ENCODE measurements around the gene PLEKHG1. TPM values are rescaled to one million over a fixed set of nuclear protein-coding genes. Genes with fewer than 3 reads are reported as not detected.

The PLEKHG1 gene
- total and polyA plus RNA-seq, 2 of the 13 experiments (the other 11 are each of a cell fraction or from before 2014, with no cell fraction given), result 0.03 to 0.04 TPM

DNA sequence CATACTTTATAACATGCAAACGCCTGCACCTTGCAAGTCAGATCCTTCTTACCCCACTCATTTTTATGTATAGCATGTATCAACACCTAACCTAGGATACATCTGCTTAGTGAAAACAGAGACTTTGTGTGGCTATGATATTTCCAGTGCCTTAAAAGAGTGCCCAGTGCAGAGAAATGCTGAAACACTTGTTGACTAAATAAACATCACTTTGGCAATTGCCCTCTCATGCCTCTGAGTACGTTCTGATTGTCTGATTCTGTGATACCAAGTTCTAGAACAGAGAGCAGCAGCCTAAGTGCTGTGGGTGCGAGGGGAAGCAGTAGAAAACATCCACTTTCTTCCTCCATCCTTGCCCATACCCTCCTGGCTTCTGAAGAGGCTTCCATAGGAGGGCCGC lies 13.6 kb downstream of the PLEKHG1 start (continued):
- TF ChIP-seq, protein P1, sequence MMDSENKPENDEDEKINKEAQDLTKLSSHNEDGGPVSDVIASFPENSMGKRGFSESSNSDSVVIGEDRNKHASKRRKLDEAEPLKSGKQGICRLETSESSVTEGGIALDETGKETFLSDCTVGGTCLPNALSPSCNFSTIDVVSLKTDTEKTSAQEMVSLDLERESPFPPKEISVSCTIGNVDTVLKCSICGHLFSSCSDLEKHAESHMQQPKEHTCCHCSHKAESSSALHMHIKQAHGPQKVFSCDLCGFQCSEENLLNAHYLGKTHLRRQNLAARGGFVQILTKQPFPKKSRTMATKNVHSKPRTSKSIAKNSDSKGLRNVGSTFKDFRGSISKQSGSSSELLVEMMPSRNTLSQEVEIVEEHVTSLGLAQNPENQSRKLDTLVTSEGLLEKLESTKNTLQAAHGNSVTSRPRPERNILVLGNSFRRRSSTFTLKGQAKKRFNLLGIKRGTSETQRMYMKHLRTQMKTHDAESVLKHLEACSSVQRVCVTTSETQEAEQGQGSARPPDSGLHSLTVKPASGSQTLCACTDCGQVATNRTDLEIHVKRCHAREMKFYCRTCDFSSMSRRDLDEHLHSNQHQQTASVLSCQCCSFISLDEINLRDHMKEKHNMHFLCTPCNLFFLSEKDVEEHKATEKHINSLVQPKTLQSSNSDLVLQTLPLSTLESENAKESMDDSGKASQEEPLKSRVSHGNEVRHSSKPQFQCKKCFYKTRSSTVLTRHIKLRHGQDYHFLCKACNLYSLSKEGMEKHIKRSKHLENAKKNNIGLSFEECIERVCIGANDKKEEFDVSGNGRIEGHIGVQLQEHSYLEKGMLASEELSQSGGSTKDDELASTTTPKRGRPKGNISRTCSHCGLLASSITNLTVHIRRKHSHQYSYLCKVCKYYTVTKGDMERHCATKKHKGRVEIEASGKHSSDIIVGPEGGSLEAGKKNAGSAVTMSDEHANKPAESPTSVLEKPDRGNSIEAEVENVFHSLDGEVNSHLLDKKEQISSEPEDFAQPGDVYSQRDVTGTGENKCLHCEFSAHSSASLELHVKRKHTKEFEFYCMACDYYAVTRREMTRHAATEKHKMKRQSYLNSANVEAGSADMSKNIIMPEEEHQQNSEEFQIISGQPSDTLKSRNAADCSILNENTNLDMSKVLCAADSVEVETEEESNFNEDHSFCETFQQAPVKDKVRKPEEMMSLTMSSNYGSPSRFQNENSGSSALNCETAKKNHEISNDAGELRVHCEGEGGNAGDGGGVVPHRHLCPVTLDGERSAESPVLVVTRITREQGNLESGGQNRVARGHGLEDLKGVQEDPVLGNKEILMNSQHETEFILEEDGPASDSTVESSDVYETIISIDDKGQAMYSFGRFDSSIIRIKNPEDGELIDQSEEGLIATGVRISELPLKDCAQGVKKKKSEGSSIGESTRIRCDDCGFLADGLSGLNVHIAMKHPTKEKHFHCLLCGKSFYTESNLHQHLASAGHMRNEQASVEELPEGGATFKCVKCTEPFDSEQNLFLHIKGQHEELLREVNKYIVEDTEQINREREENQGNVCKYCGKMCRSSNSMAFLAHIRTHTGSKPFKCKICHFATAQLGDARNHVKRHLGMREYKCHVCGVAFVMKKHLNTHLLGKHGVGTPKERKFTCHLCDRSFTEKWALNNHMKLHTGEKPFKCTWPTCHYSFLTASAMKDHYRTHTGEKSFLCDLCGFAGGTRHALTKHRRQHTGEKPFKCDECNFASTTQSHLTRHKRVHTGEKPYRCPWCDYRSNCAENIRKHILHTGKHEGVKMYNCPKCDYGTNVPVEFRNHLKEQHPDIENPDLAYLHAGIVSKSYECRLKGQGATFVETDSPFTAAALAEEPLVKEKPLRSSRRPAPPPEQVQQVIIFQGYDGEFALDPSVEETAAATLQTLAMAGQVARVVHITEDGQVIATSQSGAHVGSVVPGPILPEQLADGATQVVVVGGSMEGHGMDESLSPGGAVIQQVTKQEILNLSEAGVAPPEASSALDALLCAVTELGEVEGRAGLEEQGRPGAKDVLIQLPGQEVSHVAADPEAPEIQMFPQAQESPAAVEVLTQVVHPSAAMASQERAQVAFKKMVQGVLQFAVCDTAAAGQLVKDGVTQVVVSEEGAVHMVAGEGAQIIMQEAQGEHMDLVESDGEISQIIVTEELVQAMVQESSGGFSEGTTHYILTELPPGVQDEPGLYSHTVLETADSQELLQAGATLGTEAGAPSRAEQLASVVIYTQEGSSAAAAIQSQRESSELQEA (CRISPR knock-in tag; IDR thresholded peaks at IDR 0.05; ENCODE audit: not compliant biosample characterization), result no peak
- TF ChIP-seq DRAP1 (CRISPR knock-in tag; IDR thresholded peaks at IDR 0.05) (no peak), NONO (IDR thresholded peaks at IDR 0.05) (no peak), NONO (CRISPR knock-in tag; conservative IDR thresholded peaks at IDR 0.05) (no peak)

DNA sequence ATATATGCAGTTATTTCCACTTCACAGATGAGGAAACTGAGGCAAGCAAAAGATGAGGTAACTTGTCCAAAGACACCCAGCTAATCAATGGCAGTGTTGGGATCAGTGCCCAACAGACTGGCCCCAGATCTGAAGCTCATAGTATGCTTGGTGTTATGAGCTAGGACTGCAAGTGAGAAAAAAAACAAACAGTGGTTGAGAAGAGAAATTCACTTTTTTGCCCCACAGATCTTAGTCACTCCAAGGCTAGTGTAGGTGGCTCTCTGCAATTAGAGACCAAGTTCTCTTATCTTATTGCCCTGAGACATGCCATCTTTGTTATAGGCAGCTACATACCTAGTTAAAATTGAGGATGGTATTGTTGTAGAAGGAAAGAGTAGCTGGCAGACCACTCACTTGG lies 16.3 kb downstream of the PLEKHG1 start:
- Histone ChIP-seq H3K27ac (ENCODE audit: extremely low read length, insufficient read depth, low read length) (no peak overlapping the region), H4K20me1 (ENCODE audit: insufficient read depth, low read length) (no peaks in the 10 kb centered on the region), H3K4me3 (replicated peaks in 1 of 3; ENCODE audit: insufficient read depth in 1 of 3, low read depth in 2 of 3, low read length in 3 of 3) (no peak overlapping the region), H3K4me2 (ENCODE audit: low read depth, low read length) (no peak overlapping the region), H3K27me3 (ENCODE audit: control insufficient read depth in 1 of 2, insufficient read depth in 2 of 2, low read length in 2 of 2) (no peaks in the 10 kb centered on the region), H3K9ac (ENCODE audit: insufficient read depth, low read depth, low read length) (no peak overlapping the region), H2AFZ (ENCODE audit: low read length) (no peak overlapping the region), H3K4me1 (ENCODE audit: insufficient read depth, low read length) (peaks cover 7% of the 10 kb centered on the region), H3K36me3 (replicated peaks in 1 of 2; ENCODE audit: control insufficient read depth in 1 of 2, insufficient read depth in 2 of 2, low read length in 2 of 2) (no peaks in the 10 kb centered on the region), H3K79me2 (ENCODE audit: insufficient read depth, low read length) (no peaks in the 10 kb centered on the region), H3K9me3 (ENCODE audit: low read length) (no peaks in the 10 kb centered on the region)
- BruUV-seq (replicated peaks), result no TSS peak
- intact Hi-C loops (cut with micrococcal nuclease; ENCODE audit: unreplicated experiment) (no loop called here), in situ Hi-C loops (cut with HindIII; ENCODE audit: extremely low pct_ligation_motif_present, low pct_unique_long_range_greater_than_20kb) (no loop called here)
- CTCF ChIA-PET (ENCODE audit: low intra/inter-chr PET ratio, low total read pairs), result no interaction called here
- no peak for FAIRE-seq
- POLR2A ChIA-PET, result no interaction called here
- DNase-seq (ENCODE audit: low spot score), result no peak
- no peak for ATAC-seq
- TF ChIP-seq ZNF678 (CRISPR knock-in tag; IDR thresholded peaks at IDR 0.05), result no peak
- TF ChIP-seq ZBTB26 (CRISPR knock-in tag; IDR thresholded peaks at IDR 0.05; ENCODE audit: borderline replicate concordance), result no peak
- no peak for TF ChIP-seq ZNF709 (CRISPR knock-in tag; IDR thresholded peaks at IDR 0.05)
- TF ChIP-seq, protein P2, sequence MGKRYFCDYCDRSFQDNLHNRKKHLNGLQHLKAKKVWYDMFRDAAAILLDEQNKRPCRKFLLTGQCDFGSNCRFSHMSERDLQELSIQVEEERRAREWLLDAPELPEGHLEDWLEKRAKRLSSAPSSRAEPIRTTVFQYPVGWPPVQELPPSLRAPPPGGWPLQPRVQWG (CRISPR knock-in tag; IDR thresholded peaks at IDR 0.05; ENCODE audit: borderline replicate concordance, low read depth), result no peak
- TF ChIP-seq MTA3 (CRISPR knock-in tag; IDR thresholded peaks at IDR 0.05), result no peak
- no peak for TF ChIP-seq KMT2B (CRISPR knock-in tag; IDR thresholded peaks at IDR 0.05)
- TF ChIP-seq GABPA (IDR thresholded peaks at IDR 0.05; ENCODE audit: low read depth, low read length), result no peak
- TF ChIP-seq GABPA (CRISPR knock-in tag; IDR thresholded peaks at IDR 0.05; ENCODE audit: low read depth), result no peak
- no peak for TF ChIP-seq SMYD3 (CRISPR knock-in tag; IDR thresholded peaks at IDR 0.05)
- no peak for TF ChIP-seq ZFP1 (CRISPR knock-in tag; IDR thresholded peaks at IDR 0.05)

All from HepG2 (cell line).